Measurements from ENCODE around the gene RRAGD.

DNA sequence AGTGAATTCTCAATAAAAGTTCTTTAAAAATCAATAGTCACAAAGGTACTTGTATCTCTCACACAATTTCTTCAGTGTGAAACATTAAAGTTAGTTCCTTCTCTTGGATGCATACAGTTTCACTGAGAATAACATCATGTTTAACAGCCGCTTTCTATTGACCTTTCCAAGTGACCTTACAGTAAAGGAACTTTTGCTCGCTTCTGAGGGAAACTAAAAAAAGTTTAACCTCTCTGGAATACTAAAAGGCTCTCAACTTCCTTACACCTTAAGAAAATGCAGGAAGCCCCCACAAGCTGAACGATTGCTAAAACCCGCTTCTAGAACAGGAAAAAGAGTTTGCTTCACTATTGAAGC, 1.3 kb downstream of the RRAGD start:
- TF ChIP-seq, protein P1, sequence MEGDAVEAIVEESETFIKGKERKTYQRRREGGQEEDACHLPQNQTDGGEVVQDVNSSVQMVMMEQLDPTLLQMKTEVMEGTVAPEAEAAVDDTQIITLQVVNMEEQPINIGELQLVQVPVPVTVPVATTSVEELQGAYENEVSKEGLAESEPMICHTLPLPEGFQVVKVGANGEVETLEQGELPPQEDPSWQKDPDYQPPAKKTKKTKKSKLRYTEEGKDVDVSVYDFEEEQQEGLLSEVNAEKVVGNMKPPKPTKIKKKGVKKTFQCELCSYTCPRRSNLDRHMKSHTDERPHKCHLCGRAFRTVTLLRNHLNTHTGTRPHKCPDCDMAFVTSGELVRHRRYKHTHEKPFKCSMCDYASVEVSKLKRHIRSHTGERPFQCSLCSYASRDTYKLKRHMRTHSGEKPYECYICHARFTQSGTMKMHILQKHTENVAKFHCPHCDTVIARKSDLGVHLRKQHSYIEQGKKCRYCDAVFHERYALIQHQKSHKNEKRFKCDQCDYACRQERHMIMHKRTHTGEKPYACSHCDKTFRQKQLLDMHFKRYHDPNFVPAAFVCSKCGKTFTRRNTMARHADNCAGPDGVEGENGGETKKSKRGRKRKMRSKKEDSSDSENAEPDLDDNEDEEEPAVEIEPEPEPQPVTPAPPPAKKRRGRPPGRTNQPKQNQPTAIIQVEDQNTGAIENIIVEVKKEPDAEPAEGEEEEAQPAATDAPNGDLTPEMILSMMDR (IDR thresholded peaks at IDR 0.05), result no peak
- TF ChIP-seq, protein P2, sequence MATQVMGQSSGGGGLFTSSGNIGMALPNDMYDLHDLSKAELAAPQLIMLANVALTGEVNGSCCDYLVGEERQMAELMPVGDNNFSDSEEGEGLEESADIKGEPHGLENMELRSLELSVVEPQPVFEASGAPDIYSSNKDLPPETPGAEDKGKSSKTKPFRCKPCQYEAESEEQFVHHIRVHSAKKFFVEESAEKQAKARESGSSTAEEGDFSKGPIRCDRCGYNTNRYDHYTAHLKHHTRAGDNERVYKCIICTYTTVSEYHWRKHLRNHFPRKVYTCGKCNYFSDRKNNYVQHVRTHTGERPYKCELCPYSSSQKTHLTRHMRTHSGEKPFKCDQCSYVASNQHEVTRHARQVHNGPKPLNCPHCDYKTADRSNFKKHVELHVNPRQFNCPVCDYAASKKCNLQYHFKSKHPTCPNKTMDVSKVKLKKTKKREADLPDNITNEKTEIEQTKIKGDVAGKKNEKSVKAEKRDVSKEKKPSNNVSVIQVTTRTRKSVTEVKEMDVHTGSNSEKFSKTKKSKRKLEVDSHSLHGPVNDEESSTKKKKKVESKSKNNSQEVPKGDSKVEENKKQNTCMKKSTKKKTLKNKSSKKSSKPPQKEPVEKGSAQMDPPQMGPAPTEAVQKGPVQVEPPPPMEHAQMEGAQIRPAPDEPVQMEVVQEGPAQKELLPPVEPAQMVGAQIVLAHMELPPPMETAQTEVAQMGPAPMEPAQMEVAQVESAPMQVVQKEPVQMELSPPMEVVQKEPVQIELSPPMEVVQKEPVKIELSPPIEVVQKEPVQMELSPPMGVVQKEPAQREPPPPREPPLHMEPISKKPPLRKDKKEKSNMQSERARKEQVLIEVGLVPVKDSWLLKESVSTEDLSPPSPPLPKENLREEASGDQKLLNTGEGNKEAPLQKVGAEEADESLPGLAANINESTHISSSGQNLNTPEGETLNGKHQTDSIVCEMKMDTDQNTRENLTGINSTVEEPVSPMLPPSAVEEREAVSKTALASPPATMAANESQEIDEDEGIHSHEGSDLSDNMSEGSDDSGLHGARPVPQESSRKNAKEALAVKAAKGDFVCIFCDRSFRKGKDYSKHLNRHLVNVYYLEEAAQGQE (IDR thresholded peaks at IDR 0.05; ENCODE audit: insufficient read depth in 1 of 2, low read depth in 2 of 2, low read length in 1 of 2), result no peak
- TF ChIP-seq TCF7L2 (IDR thresholded peaks at IDR 0.05; ENCODE audit: low read depth, low read length) (no peak), POLR2AphosphoS5 (IDR thresholded peaks at IDR 0.05; ENCODE audit: low read depth, low read length) (no peak)

All from Panc1 (cell line).